Activated CD4-positive, alpha-beta T cell treated with anti-CD3 and anti-CD28 coated beads for 24 hours (primary cell): ENCODE data around the gene RALGAPB.
"Not testable (repeated sequence)": the region's sequence is repeated elsewhere in the genome, so short reads cannot be mapped to it uniquely, and the experiment has no call there.

ENCODE experiments used
- DNase-seq, 2 donors: peaks; one replicate each; pipeline ENCODE4 v3.0.0-alpha.2; 2020; ENCODE audit warnings: low read depth in 2 of 2

Gene RALGAPB

DNA sequence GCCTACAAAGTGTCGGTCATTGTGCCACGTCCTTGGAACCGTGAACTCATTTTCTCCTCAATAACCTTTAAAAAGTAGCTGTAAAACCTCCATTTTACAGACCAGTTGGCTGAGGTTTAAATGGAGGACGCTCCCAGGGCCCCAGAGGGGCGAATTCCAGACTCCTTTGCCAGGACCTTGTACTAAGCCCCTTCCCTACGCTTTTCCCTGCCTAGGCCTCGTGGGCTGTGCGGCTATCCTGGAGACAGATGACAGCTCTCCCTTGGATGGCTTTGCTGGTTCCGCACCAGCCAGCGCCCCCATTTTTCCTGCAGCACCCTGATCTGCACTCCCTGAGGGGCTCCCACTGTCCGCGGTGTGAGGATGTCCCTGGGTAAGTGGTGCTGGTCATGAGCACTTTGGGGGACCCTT, 25.4 kb upstream of the RALGAPB start:
- no peak for DNase-seq

DNA sequence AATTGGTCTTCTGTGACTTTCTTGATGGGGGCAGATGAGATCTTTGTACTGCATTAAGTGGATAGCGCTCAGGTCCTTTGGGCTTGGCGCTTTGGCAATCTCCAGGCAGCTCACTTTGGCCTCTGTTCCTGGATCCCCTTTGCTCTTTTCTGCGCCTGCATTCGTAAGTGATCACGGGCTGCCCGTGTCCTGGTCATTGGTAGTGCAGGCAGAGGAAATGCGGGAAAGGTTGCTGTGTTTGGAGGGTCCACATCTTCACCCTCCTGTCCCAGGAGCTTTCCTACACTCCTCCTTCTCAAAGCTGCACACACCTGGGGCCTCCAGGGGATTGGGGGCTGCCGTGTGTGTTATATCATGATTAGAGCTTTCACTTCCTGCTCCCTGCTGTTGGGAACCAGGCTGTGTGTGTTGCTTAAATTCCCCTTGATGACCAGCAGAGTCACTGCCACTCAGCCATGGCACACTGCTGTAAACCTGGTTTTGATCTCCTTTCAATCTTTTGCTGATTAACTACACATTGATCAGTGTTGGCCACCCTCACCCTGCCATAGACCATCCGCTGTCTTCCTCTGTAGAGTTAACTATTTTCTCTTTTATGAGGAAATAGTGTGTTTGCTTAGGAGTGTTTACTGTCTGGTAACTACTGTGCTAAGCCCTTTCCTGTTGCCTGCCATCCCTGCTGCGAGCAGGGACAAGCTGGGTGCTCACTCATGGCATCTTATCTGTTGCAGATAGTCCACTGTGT, 24.5 kb upstream of the RALGAPB start:
- DNase-seq = no peak

DNA sequence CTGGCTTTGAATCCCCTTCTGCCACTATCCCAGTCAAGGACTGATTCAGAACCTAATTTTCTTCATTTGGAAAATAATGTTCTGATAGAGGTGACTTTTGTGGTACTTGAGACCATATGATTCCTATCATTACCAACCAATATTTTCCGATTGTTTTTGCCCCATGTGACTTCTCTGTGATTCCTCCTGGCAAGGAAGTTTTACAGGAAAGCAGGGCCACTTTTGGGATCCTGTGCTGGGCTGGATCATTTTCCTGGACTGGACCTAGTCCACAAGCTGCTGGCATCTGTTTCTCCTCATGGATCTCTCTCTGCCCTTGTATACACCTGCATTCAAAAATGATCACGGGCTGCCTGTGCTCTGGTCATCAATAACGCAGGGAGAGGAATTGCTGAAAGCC, 23.6 kb upstream of the RALGAPB start:
- DNase-seq = no peak

DNA sequence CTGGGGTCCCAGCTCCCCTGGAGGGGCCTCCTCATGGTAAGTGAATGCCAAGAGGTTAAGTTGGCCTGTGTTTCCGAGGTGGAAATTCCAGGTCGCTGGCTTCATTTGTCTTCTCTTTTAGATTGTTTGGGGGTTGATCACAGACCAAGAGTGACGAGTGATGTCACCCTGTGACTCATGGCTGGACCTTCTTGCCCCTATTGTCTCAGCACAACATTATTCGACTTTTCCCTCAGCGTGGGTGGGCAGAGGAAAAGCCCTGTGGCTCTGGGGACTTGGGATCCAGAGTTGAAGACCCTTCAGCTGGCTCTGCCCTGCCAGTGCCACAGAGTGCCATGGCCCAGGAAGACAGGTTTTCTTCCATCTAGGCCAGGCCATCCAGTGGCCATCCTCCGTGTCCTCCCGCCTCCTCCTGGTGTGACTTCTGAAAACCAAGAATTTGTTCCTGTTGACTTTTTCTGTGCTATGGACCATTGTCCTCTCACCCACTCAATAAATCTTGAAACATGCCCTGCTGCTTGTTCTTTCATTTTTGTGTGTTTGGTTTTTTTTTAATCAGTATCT, 22.1 kb upstream of the RALGAPB start:
- no peak for DNase-seq

DNA sequence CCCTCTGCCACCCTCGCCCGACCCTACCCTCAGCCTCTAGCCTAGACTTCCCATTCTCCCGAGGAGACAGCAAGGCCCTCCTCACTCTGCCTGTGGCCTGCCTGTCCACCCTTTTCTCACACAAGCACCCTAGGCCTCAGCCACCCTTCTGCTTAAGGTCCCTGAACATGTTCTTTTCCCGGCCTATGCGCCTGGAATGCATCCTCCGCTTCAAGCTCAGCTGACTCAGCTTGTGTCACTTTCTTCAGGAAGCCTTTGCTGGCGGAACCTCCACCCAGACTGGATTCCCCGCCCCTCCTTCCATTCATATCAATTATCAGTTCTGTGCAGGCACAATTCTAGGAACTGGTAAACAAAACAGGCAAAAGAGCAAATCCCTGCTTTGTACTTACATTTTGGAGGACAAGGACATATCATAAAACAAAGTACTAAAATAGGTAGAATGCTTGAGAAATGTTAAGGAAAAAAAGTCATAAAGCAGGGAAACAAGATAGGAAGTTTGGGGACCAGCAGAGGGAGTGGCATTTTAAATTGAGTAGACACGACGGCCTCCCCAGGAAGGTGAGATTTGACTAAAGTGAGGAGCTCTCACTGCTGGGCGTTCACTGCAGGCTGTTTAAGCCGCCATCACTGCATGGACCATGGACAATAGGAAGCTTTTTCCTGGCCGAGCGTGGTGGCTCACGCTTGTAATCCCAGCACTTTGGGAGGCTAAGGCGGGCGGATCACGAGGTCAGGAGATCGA, 19.6 kb upstream of the RALGAPB start:
- no peak for DNase-seq

DNA sequence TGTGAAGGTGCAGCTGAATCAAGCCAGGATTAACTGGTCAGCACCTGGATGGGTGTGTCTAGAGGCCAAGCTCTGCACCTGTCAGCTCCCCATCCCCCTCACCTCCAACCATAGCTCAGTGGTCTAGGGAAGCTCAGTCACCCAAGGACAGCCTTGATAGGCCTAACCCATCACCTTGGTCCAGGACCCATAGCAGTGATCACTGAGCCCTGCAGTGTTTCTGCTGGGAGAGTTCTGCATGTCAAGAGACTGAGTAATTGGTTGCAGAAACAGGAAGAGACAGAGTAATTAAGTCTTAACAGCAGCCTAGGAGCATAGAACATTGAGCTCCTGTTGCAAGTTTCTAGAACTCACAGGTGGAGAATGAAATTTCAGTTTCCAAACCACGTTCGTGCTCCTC, 18.7 kb upstream of the RALGAPB start:
- no peak for DNase-seq

DNA sequence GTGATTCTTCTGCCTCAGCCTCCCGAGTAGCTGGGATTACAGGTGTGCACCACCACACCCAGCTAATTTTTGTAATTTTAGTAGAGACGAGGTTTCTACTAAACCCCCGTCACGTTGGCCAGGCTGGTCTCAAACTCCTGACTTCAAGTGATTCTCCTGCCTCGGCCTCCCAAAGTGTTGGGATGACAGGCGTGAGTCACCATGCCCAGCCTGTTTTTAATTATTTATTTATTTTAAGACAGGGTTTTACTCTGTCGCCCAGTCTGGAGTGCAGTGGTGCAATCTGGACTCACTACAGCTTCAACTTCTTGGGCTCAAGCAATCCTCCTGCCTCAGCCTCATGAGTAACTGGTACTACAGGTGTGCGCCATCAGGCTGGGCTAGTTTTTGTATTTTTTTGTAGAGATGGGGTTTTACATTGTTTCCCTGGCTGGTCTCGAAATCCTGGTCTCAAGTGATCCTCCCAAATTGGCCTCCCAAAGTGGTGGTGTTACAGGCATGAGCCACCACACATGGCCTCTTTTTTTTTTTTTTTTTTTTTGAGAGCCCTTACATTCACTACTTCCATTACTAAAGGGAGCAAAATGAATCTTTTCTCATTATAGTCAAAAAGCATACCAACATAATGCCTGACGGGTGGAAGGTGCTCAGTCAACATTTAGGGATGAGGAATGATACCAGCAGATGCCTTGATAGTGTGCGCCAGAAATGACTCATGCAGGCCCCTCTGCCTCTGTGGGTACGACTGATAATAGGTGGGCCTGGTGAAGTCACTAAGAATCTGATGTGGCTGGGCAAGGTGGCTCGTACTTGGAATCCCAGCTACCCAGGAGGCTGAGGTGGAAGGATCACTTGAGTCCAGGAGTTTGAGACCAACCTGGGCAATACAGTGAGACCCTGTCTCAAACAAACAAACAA, 17.8 kb upstream of the RALGAPB start:
- no peak for DNase-seq

DNA sequence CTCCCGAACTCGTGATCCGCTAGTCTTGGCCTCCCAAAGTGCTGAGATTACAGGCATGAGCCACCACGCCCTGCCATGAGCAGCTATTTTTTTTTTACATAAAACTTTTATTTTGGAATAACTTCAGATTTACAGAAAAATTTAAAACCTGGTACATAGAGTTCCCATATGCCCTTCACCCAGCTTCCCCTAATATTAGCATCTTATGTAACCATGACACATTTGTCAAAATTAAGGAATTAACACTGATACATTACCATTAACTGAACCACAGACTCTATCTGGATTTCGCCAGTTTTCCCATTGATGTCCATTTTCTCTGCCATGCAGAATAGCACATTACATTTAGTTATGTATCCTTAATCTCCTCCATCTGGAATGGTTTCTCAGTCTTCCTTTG, 14.3 kb upstream of the RALGAPB start:
- no peak for DNase-seq

DNA sequence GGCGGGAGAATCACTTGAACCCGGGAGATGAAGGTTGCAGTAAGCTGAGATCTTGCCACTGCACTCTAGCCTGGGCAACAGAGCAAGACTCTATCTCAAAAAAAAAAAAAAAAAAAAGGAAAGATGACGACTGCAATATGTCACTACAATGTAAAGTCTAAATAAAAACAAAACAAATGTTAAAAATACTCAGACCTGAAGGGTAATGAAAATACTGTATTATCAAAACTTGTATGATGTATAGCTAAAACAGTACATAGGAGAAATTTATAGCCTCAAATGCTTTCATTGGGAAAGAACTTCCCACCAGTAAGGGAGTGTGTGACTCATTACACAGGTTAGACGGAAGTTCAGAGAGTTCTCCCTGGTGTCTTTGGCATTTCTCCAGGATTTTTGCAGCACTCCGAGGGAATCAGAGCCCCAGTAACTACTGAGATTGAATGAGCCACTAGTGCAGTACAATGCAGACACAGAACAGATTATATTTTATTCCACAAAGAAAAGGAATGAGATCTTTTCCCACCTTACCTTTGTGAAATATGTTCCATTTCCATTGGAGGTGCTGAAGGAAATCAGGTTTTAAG, 12.5 kb upstream of the RALGAPB start:
- DNase-seq = no peak

DNA sequence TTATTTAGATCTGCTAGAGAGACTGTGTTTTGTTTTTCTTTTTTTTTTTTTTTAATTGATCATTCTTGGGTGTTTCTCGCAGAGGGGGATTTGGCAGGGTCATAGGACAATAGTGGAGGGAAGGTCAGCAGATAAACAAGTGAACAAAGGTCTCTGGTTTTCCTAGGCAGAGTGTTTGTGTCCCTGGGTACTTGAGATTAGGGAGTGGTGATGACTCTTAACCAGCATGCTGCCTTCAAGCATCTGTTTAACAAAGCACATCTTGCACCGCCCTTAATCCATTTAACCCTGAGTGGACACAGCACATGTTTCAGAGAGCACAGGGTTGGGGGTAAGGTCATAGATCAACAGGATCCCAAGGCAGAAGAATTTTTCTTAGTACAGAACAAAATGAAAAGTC, 12.0 kb upstream of the RALGAPB start:
- DNase-seq = not testable (repeated sequence)

DNA sequence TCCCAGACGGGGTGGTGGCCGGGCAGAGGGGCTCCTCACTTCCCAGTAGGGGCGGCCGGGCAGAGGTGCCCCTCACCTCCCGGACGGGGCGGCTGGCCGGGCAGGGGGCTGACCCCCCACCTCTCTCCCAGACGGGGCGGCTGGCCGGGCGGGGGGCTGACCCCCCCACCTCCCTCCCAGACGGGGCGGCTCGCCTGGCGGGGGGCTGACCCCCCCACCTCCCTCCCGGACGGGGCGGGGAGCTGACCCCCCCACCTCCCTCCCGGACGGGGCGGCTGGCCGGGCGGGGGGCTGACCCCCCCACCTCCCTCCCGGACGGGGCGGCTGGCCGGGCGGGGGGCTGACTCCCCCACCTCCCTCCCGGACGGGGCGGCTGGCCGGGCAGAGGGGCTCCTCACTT, 11.5 kb upstream of the RALGAPB start:
- DNase-seq = not testable (repeated sequence)

DNA sequence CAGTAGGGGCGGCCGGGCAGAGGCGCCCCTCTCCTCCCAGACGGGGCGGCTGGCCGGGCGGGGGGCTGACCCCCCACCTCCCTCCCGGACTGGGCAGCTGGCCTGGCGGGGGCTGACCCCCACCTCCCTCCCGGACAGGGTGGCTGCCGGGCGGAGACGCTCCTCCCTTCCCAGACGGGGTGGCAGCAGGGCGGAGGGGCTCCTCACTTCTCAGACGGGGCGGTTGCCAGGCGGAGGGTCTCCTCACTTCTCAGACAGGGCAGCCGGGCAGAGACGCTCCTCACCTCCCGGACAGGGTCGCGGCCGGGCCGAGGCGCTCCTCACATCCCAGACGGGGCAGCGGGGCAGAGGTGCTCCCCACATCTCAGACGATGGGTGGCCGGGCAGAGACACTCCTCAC, 11.1 kb upstream of the RALGAPB start:
- DNase-seq = not testable (repeated sequence)

DNA sequence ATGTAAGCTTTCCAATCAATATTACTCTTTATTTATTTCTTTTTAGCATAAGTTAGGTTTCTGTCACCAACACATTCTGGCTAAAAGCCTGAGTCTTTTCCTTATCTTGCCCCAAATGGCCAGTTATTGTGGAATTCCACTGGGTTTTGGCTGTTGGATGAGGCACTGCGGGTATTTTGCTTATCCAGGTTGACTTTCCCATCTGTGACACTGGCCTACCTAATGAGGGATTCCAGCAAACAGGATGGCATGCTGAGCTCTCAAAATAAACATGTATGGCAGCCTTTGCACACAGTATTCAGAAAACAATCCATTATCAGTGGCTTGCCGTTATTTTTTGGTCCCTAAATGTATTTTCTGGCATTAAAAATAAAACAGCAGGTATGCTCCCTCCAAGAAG, 6.5 kb upstream of the RALGAPB start:
- no peak for DNase-seq

DNA sequence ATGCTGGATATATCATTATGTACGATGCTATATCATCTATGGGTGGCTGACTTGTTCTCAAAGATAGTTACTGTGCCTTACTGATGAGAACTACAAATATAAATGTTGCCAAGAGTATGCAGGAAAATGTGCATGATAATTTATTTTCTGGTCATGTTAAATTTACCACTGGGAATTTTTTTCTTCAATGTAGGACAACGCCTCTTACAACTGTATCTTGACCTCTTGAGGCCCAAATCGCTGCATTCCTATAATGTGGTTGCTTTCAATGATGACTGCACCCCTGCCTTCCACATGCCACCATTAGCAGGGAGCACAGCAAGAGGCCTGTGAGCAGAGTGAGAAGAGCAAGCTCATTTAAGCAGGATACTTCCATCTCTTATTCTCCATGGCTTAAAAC, 5.7 kb upstream of the RALGAPB start:
- DNase-seq = no peak

DNA sequence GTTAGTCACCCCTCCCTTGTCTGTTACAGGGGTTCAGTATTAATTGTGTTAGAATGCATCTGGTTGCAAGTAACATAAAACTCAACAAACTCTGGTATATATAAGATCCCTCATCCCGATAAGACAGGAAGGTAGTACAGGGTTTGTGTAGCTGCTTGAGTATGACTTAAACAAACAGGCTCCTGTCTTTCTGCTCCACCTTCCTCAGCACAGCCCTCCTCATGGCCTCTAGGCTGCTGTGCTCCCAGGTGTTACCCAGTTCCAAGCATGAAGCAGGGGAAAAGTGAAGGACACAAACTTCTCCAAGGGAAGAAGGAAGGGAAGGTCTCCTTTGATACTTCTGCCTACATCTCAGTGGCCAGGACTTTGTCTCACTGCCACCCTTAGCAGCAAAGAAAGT, 1.4 kb upstream of the RALGAPB start:
- DNase-seq = no peak

DNA sequence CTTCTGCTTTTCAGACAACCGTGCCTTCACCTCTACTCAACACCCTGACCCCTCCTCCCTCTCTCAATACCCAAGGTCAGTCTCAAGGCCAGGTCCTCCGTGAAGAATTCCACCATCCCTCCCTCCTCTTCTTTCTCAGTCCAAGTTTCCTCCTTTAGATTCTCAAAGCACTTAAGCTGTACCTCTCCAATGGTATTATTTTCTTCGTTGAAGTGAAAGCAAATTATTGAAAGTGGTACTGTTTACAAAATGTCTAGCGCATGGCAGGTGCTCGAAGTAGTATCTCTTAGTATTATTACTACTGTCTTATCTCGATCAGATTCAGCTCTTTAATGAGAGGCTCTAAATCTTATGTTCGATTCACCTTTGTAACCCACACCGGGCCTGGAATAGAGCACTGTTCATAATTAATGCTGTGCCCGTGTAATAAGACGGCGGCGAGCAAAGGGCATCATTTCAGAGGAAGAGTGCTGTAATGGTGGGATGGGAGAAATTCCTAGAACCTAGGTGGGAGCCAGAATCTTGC, 593 bp upstream of the RALGAPB start:
- DNase-seq = no peak

DNA sequence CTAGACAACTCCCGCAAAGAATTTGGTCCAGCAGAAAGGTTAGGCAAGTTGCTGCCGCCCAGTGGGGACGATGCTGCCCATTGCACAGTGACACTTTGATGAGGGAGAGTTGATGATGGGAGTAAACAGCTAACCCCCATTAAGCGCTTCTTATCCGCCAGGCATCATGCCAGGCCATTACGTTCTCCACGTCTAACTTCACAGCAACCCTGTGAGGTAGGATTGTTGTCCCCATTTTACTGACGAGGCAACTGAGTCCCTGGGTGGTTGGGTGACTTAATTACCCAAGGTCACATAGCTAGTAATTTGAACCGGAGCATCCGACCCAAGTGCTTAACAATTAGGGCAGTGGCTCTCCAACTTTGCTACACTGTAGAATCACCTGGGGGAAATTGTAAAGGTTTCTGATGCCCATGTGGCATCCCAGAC, 738 bp downstream of the RALGAPB start:
- no peak for DNase-seq

DNA sequence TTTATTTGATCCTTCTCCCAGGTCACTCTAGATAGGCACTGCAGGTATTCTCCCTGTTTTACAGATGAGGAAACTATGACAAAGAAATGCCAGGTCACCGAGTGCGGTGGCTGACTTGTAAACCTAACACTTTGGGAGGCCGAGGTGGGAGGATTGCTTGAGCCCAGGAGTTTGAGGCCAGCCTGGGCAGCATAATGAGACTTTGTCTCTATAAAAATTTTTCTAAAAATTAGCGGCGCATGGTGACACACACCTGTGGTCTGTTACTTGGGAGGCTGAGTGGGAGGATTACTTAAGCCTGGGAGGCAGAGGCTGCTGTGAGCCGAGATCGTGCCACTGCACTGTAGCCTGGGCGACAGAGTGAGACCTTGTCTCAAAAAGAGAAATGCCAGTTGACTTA, 5.1 kb downstream of the RALGAPB start:
- DNase-seq = no peak

DNA sequence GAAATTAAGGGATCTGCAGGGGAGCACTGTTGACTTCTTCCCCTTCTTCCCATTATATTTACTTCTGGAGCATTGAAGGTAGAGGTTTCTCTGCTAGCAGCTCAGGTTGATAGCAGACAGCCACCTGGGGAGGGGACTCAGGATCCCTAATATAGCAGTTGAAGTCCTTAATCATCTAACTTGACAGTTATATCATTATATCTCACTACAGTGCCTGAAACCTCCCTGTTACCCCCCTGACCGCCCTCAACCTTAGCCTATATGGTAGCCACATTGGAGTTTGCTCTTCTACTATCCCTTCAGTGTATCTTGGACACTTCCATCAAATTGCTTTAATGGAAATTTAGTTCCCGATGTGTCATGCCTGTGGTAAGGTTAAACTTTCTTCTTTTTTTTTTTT, 7.0 kb downstream of the RALGAPB start:
- DNase-seq = no peak

DNA sequence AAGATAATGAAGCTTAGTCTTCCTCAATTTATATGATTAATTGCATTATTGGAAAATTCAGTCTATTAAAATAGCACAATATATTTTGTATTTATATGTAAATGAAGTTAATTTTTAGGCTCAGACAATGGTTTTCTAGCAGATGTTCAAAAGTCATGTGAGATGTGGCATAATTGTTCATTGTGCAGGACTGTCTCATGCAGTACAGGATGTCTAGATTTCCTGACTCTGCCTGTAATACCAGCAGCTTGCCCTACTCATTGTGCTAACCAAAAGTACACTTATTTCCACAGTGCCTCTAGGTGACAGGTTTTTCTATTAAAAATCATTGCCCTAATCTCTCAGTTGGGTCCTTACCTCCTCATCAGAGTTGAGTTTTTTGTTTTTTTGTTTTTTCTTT, 12.4 kb downstream of the RALGAPB start:
- no peak for DNase-seq

DNA sequence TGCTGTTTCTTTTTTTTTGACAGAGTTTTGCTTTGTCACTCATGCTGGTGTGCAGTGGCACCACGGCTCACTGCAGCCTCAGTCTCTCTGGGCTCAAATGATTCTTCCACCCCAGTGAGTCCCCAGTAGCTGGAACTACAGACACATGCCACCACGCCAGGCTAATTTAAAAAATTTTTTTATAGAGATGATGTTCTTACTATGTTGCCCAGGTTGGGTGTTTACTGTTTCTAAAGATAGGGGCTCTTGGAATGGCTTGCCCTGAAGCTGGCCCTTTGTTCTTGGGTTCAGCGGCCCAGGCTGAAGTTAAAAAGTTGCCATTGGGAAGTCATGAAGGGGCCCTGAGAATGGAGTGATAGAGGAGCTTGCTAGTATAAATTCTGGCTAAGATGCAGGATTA, 16.5 kb downstream of the RALGAPB start:
- no peak for DNase-seq
